HCT116 (cell line): ENCODE measurements around the gene FOXK1. TPM values are rescaled to one million over a fixed set of nuclear protein-coding genes. Genes with fewer than 3 reads are reported as not detected.

Source experiments
- ATAC-seq: fragments of 200-7000 bp; cut with Tn5 transposase; 2 replicates; pipeline ENCODE4 v1.9.1; 2020; ENCODE audit warnings: mild to moderate bottlenecking, moderate library complexity
- BruUV-seq: library from RNA; stranded (reverse); fragments of 400-500 nt; replicated peaks from 2 replicates; lab custom pipeline; 2021; lab: Mats Ljungman, UMichigan
- CTCF ChIA-PET: fragments of 300-600 bp; sonication (Branson Sonifier 250); formaldehyde crosslinking; loops from one replicate; lab custom pipeline; 2021; ENCODE audit warnings: antibody characterized with exemption; lab: Charles Lee
- POLR2A ChIA-PET: fragments of 300-600, 350-600 bp; sonication (Branson Sonifier 250); formaldehyde crosslinking; loops from one replicate; lab custom pipeline; 2021; ENCODE audit warnings: antibody characterized with exemption; lab: Charles Lee
- RAD21 ChIA-PET, 2 experiments: fragments of 300-600 bp; sonication (Branson Sonifier 250); formaldehyde crosslinking; loops; one replicate each; lab custom pipeline; 2023; ENCODE audit warnings: low total read pairs in 2 of 2; ENCODE audit not compliant: uncharacterized antibody in 2 of 2, unreplicated experiment in 2 of 2, low non-redundant PET in 1 of 2; lab: Charles Lee
- DNase-seq: peaks from one replicate; pipeline ENCODE4 v3.0.0-alpha.2; 2010; ENCODE audit warnings: low read depth, low spot score
- H2AFZ ChIP-seq: fragments of 200-600 bp; shearing (Covaris generic), sonication (generic); 2 replicates; pipeline ENCODE4 v1.6.1; 2017; ENCODE audit warnings: low read depth, mixed run types, mixed read lengths, antibody characterized with exemption, low read length; ENCODE audit not compliant: poor library complexity, severe bottlenecking
- H3K27ac ChIP-seq: 2 replicates; pipeline ENCODE4 v1.5.1; 2012; ENCODE audit warnings: low read depth, low read length
- H3K27me3 ChIP-seq: fragments of 200-600 bp; sonication (generic); 2 replicates; pipeline ENCODE4 v1.6.1; 2016; ENCODE audit warnings: mixed run types, low read length, mixed read lengths; ENCODE audit not compliant: insufficient read depth
- H3K36me3 ChIP-seq, 2 experiments: fragments of 200-500 bp in 1 of 2; fragments of 200-600 bp in 1 of 2; sonication (Bioruptor generic) in 1 of 2; sonication (generic) in 1 of 2; 2 replicates each; pipeline versions ENCODE4 v1.5.1 to v1.6.1; 2014 to 2016; ENCODE audit warnings: low read length in 2 of 2, inconsistent platforms in 1 of 2, mixed read lengths in 1 of 2, mixed run types in 1 of 2; ENCODE audit not compliant: insufficient read depth in 2 of 2, control insufficient read depth in 1 of 2
- H3K4me1 ChIP-seq, 2 experiments: fragments of 200-600 bp in 1 of 2; sonication (generic) in 1 of 2; 2 replicates each; pipeline versions ENCODE4 v1.5.1 to v1.6.1; 2012 to 2017; ENCODE audit warnings: low read length in 2 of 2, inconsistent platforms in 1 of 2, mild to moderate bottlenecking in 1 of 2, mixed read lengths in 1 of 2, mixed run types in 1 of 2, moderate library complexity in 1 of 2; ENCODE audit not compliant: insufficient read depth in 2 of 2, control insufficient read depth in 1 of 2
- H3K4me2 ChIP-seq: fragments of 200-600 bp; sonication (generic); 2 replicates; pipeline ENCODE4 v1.6.1; 2017; ENCODE audit warnings: mixed run types, low read length, mixed read lengths
- H3K4me3 ChIP-seq, 2 experiments: fragments of 200-600 bp in 1 of 2; sonication (generic) in 1 of 2; replicated peaks in 1 of 2; 2 replicates each; pipeline ENCODE4 v1.5.1; 2011 to 2016; ENCODE audit warnings: low read length in 2 of 2, control low read depth in 1 of 2, low read depth in 1 of 2, mild to moderate bottlenecking in 1 of 2, mixed read lengths in 1 of 2, mixed run types in 1 of 2
- H3K79me2 ChIP-seq: fragments of 200-600 bp; sonication (generic); 2 replicates; pipeline ENCODE4 v1.6.1; 2017; ENCODE audit warnings: mild to moderate bottlenecking, mixed run types, low read length, moderate library complexity, mixed read lengths; ENCODE audit not compliant: insufficient read depth
- H3K9ac ChIP-seq: fragments of 200-600 bp; sonication (generic); 2 replicates; pipeline ENCODE4 v1.6.1; 2016; ENCODE audit warnings: low read length, mixed read lengths
- H3K9me2 ChIP-seq: fragments of 200-600 bp; sonication (generic), shearing (Covaris generic); 2 replicates; pipeline ENCODE4 v1.6.1; 2017; ENCODE audit warnings: mixed run types, mild to moderate bottlenecking, moderate library complexity; ENCODE audit not compliant: insufficient read depth
- H3K9me3 ChIP-seq, 2 experiments: fragments of 200-500 bp in 1 of 2; fragments of 200-600 bp in 1 of 2; sonication (Bioruptor generic) in 1 of 2; sonication (generic) in 1 of 2; 2 replicates each; pipeline ENCODE4 v1.6.1; 2014 to 2017; ENCODE audit warnings: low read length in 2 of 2, mixed read lengths in 2 of 2, inconsistent platforms in 1 of 2, low read depth in 1 of 2, mild to moderate bottlenecking in 1 of 2, mixed run types in 1 of 2, moderate library complexity in 1 of 2; ENCODE audit not compliant: control insufficient read depth in 1 of 2, insufficient read depth in 1 of 2
- H4K20me1 ChIP-seq: fragments of 200-600 bp; sonication (generic), shearing (Covaris generic); 2 replicates; pipeline ENCODE4 v1.6.1; 2017; ENCODE audit warnings: mixed run types, mild to moderate bottlenecking, moderate library complexity; ENCODE audit not compliant: insufficient read depth
- ATF3 ChIP-seq: IDR thresholded peaks from 2 replicates; pipeline ENCODE4 v1.6.1; 2012
- CBX3 ChIP-seq: IDR thresholded peaks from 2 replicates; pipeline ENCODE4 v1.6.1; 2012; ENCODE audit warnings: low read depth
- CEBPB ChIP-seq: IDR thresholded peaks from 2 replicates; pipeline ENCODE4 v1.6.1; 2012; ENCODE audit warnings: low read depth
- EGR1 ChIP-seq: IDR thresholded peaks from 2 replicates; pipeline ENCODE4 v1.6.1; 2012; ENCODE audit warnings: low read depth
- EZH2phosphoT487 ChIP-seq: fragments of 200-600 bp; IDR thresholded peaks from 2 replicates; pipeline ENCODE4 v1.6.1; 2018; ENCODE audit warnings: antibody characterized with exemption, borderline replicate concordance
- JUND ChIP-seq: IDR thresholded peaks from 2 replicates; pipeline ENCODE4 v1.6.1; 2012
- POLR2A ChIP-seq: IDR thresholded peaks from 2 replicates; pipeline ENCODE4 v1.7.0; 2011; ENCODE audit warnings: borderline replicate concordance; ENCODE audit not compliant: insufficient read depth, insufficient read length; ENCODE audit errors: extremely low read depth
- POLR2AphosphoS5 ChIP-seq: IDR thresholded peaks from 2 replicates; pipeline ENCODE4 v1.6.1; 2011; ENCODE audit warnings: mild to moderate bottlenecking, low read depth, low read length, moderate library complexity
- RAD21 ChIP-seq: IDR thresholded peaks from 2 replicates; pipeline ENCODE4 v1.6.1; 2012; ENCODE audit warnings: low read depth, mild to moderate bottlenecking
- SP1 ChIP-seq: IDR thresholded peaks from 2 replicates; pipeline ENCODE4 v1.6.1; 2012; ENCODE audit warnings: low read depth
- SRF ChIP-seq: IDR thresholded peaks from 2 replicates; pipeline ENCODE4 v1.6.1; 2012; ENCODE audit warnings: low read depth
- intact Hi-C: fragments of 100-400 bp; cut with micrococcal nuclease; formaldehyde crosslinking; loops from 2 replicates; pipeline ENCODE4 v1.10.0; 2022
- total RNA-seq: library from RNA; stranded (reverse); gene quantifications from one replicate; pipeline ENCODE4 v1.2.1, GENCODE V29; 2021; ENCODE audit not compliant: unreplicated experiment
- TF ChIP-seq, protein P1 (sequence below): IDR thresholded peaks from 2 replicates; pipeline ENCODE4 v1.6.1; 2012; ENCODE audit warnings: low read depth
- TF ChIP-seq, protein P2 (sequence below): IDR thresholded peaks from 2 replicates; pipeline ENCODE4 v1.6.1; 2011; ENCODE audit warnings: mild to moderate bottlenecking, low read length, moderate library complexity; ENCODE audit not compliant: insufficient replicate concordance; ENCODE audit errors: extremely low read depth

Gene FOXK1
- total RNA-seq, 1 experiment from 2014 or later = 60.5 TPM

DNA sequence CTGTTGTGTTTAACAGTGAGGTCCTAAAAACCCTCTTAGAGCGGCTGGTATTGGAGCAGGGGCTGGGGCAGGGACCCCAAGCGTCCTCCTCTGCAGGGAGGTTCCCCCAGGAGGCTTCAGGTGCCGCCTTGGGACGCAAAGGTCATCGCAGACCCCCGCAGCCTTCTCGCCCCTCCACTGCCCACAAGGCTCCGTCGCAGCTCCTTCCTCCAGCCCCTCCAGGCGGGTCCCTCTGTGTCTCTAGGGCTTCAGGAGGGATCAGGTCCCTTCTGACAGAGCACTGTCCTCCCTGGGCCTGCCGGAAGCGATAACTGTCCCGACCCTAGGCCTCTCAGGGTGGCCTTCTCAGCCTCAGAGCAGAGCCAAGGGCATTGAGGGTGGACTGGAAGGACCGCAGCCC lies 67.3 kb downstream of the FOXK1 start:
- Histone ChIP-seq H4K20me1 (peaks cover 6% of the 10 kb centered on the region; the same call in 1 of the 2 replicates), H3K27me3 (no peaks in the 10 kb centered on the region), H3K4me1 (peaks cover 14 to 28% of the 10 kb centered on the region in 2 experiments), H3K27ac (no peak overlapping the region), H3K79me2 (peaks cover 77% of the 10 kb centered on the region), H3K36me3 (peaks cover 0 to 4% of the 10 kb centered on the region in 2 experiments; a peak in 1 of 4 replicates), H3K4me2 (no peak overlapping the region), H3K4me3 (no peak overlapping the region), H3K9ac (no peak overlapping the region), H2AFZ (no peak overlapping the region), H3K9me2 (no peaks in the 10 kb centered on the region), H3K9me3 (no peaks in the 10 kb centered on the region)
- DNase-seq (no peak), ATAC-seq (no peak)
- CTCF ChIA-PET = no interaction called here
- BruUV-seq = no TSS peak
- TF ChIP-seq CEBPB = no peak
- no peak for TF ChIP-seq JUND
- TF ChIP-seq ATF3 = no peak
- POLR2A ChIA-PET = no interaction called here
- intact Hi-C loops = no loop called here
- RAD21 ChIA-PET = no interaction called here

DNA sequence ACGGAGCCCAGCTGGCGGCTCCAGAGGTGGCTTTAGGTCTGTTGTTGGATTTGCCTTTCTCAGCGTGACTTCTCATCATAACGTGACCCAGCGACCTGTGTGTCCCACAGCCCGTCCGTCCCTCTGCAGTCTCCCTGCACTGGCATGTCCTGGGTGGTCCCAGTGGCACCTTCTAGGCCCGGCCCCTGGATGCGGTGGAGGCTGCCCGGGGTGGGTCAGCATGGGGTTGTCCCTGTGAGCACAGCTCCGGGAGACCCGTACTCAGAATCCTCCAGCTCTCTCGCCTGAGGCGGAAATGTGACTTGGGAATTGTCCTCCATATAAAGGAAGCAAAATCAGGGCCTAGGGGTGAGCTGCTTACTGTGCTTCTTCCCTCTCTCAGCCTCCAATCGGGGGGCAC lies 67.7 kb downstream of the FOXK1 start:
- H3K4me1 ChIP-seq = peaks cover 10 to 23% of the 10 kb centered on the region in 2 experiments
- peaks cover 4 to 5% of the 10 kb centered on the region in 2 experiments; a peak in 2 of 4 replicates for H3K36me3 ChIP-seq
- no peak overlapping the region for H3K27ac ChIP-seq
- no peak for TF ChIP-seq RAD21
- no peak for TF ChIP-seq POLR2A
- no peak for TF ChIP-seq EGR1
- TF ChIP-seq, protein P1, sequence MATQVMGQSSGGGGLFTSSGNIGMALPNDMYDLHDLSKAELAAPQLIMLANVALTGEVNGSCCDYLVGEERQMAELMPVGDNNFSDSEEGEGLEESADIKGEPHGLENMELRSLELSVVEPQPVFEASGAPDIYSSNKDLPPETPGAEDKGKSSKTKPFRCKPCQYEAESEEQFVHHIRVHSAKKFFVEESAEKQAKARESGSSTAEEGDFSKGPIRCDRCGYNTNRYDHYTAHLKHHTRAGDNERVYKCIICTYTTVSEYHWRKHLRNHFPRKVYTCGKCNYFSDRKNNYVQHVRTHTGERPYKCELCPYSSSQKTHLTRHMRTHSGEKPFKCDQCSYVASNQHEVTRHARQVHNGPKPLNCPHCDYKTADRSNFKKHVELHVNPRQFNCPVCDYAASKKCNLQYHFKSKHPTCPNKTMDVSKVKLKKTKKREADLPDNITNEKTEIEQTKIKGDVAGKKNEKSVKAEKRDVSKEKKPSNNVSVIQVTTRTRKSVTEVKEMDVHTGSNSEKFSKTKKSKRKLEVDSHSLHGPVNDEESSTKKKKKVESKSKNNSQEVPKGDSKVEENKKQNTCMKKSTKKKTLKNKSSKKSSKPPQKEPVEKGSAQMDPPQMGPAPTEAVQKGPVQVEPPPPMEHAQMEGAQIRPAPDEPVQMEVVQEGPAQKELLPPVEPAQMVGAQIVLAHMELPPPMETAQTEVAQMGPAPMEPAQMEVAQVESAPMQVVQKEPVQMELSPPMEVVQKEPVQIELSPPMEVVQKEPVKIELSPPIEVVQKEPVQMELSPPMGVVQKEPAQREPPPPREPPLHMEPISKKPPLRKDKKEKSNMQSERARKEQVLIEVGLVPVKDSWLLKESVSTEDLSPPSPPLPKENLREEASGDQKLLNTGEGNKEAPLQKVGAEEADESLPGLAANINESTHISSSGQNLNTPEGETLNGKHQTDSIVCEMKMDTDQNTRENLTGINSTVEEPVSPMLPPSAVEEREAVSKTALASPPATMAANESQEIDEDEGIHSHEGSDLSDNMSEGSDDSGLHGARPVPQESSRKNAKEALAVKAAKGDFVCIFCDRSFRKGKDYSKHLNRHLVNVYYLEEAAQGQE = no peak
- TF ChIP-seq SRF = no peak
- TF ChIP-seq SP1 = no peak
- TF ChIP-seq, protein P2, sequence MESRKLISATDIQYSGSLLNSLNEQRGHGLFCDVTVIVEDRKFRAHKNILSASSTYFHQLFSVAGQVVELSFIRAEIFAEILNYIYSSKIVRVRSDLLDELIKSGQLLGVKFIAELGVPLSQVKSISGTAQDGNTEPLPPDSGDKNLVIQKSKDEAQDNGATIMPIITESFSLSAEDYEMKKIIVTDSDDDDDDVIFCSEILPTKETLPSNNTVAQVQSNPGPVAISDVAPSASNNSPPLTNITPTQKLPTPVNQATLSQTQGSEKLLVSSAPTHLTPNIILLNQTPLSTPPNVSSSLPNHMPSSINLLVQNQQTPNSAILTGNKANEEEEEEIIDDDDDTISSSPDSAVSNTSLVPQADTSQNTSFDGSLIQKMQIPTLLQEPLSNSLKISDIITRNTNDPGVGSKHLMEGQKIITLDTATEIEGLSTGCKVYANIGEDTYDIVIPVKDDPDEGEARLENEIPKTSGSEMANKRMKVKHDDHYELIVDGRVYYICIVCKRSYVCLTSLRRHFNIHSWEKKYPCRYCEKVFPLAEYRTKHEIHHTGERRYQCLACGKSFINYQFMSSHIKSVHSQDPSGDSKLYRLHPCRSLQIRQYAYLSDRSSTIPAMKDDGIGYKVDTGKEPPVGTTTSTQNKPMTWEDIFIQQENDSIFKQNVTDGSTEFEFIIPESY = no peak
- TF ChIP-seq CBX3 = no peak
- no peak for TF ChIP-seq EZH2phosphoT487
- no peak for TF ChIP-seq POLR2AphosphoS5
- intact Hi-C loops = loop anchor here (5.0 kb wide), 1 partner anchor 117 kb away; no protein-coding TSS in a partner anchor
- DNase-seq (no peak), ATAC-seq (no peak)
- H3K9me2 ChIP-seq = no peaks in the 10 kb centered on the region
- peaks cover 2% of the 10 kb centered on the region; the same call in 1 of the 2 replicates for H4K20me1 ChIP-seq
- no peaks in the 10 kb centered on the region for H3K27me3 ChIP-seq
- no peak overlapping the region for H3K4me3 ChIP-seq
- H3K9ac ChIP-seq = no peak overlapping the region
- ChIA-PET CTCF (no interaction called here), RAD21 (no interaction called here), POLR2A (no interaction called here)
- H3K4me2 ChIP-seq = no peak overlapping the region
- H2AFZ ChIP-seq = no peak overlapping the region
- H3K79me2 ChIP-seq = peaks cover 73% of the 10 kb centered on the region
- H3K9me3 ChIP-seq = no peaks in the 10 kb centered on the region
- no TSS peak for BruUV-seq
